ENCODE results near the gene AKT3.

AKT3 gene

GRCh38 chr1:243501002-243501401 is 349.0 kb downstream of the AKT3 start:
- Histone ChIP-seq H3K4me2 (ENCODE audit: low read length) (no peak overlapping the region), H3K27ac (ENCODE audit: low read depth, low read length) (no peak overlapping the region), H3K79me2 (ENCODE audit: control insufficient read depth, insufficient read depth, low read length, poor library complexity) (no peaks in the 10 kb centered on the region), H4K12ac (ENCODE audit: low read depth, low read length) (no peak overlapping the region), H3K9me3 (ENCODE audit: insufficient read depth, low read depth, low read length) (no peaks in the 10 kb centered on the region), H3K14ac (ENCODE audit: low read length) (no peak overlapping the region), H3K23ac (ENCODE audit: low read length) (no peak overlapping the region), H3K4ac (ENCODE audit: low read depth, low read length) (no peak overlapping the region), H3K4me1 (ENCODE audit: control insufficient read depth in 1 of 2, insufficient read depth in 2 of 2, low read length in 2 of 2) (peaks cover 3 to 6% of the 10 kb centered on the region in 2 experiments), H3K36me3 (ENCODE audit: control insufficient read depth in 1 of 2, insufficient read depth in 2 of 2, low read length in 2 of 2) (peaks cover 0 to 6% of the 10 kb centered on the region in 2 experiments), H2AFZ (ENCODE audit: insufficient read depth, low read length, poor library complexity) (no peak overlapping the region), H4K8ac (ENCODE audit: low read depth, low read length) (no peak overlapping the region), H3K79me1 (ENCODE audit: low read length) (no peaks in the 10 kb centered on the region), H2BK12ac (ENCODE audit: low read length) (no peak overlapping the region), H2BK120ac (ENCODE audit: insufficient read depth, low read length, poor library complexity) (no peak overlapping the region), H2AK5ac (ENCODE audit: low read length) (no peak overlapping the region), H2BK5ac (ENCODE audit: low read depth, low read length, poor library complexity) (no peak overlapping the region), H3K27me3 (ENCODE audit: insufficient read depth, low read length) (no peaks in the 10 kb centered on the region), H3K9ac (ENCODE audit: low read length) (no peak overlapping the region), H3K18ac (ENCODE audit: low read length) (no peak overlapping the region), H4K91ac (ENCODE audit: low read depth, low read length) (no peak overlapping the region), H3K4me3 (ENCODE audit: low read depth, low read length) (no peak overlapping the region)
- WGBS (ENCODE audit: extremely low coverage, insufficient coverage, insufficient read length), result no CpG with 5 or more reads among the region's 5 CpGs
- no peak for DNase-seq

- no peaks in the 10 kb centered on the region for H3K9me3 ChIP-seq (ENCODE audit: insufficient read depth, low read depth, low read length)
Observed at GRCh38 chr1:243500512-243500911, 349.5 kb downstream of the AKT3 start.

GRCh38 chr1:243499711-243500110 is 350.3 kb downstream of the AKT3 start:
- Histone ChIP-seq H3K4me3 (ENCODE audit: low read depth, low read length) (peak overlapping the region; percentile 8), H3K79me1 (ENCODE audit: low read length) (no peaks in the 10 kb centered on the region), H3K4ac (ENCODE audit: low read depth, low read length) (no peak overlapping the region), H3K79me2 (ENCODE audit: control insufficient read depth, insufficient read depth, low read length, poor library complexity) (no peaks in the 10 kb centered on the region), H3K27ac (ENCODE audit: low read depth, low read length) (no peak overlapping the region), H2AFZ (ENCODE audit: insufficient read depth, low read length, poor library complexity) (no peak overlapping the region), H3K23ac (ENCODE audit: low read length) (no peak overlapping the region), H3K4me1 (ENCODE audit: control insufficient read depth in 1 of 2, insufficient read depth in 2 of 2, low read length in 2 of 2) (peaks cover 3 to 6% of the 10 kb centered on the region in 2 experiments), H3K9me3 (ENCODE audit: insufficient read depth, low read depth, low read length) (no peaks in the 10 kb centered on the region), H3K27me3 (ENCODE audit: insufficient read depth, low read length) (no peaks in the 10 kb centered on the region), H3K36me3 (ENCODE audit: control insufficient read depth in 1 of 2, insufficient read depth in 2 of 2, low read length in 2 of 2) (peaks cover 4 to 7% of the 10 kb centered on the region in 2 experiments), H2BK5ac (ENCODE audit: low read depth, low read length, poor library complexity) (no peak overlapping the region), H4K8ac (ENCODE audit: low read depth, low read length) (no peak overlapping the region), H2BK120ac (ENCODE audit: insufficient read depth, low read length, poor library complexity) (no peak overlapping the region), H3K18ac (ENCODE audit: low read length) (no peak overlapping the region), H3K14ac (ENCODE audit: low read length) (no peak overlapping the region), H4K91ac (ENCODE audit: low read depth, low read length) (no peak overlapping the region), H3K4me2 (ENCODE audit: low read length) (no peak overlapping the region), H2AK5ac (ENCODE audit: low read length) (no peak overlapping the region), H2BK12ac (ENCODE audit: low read length) (no peak overlapping the region), H4K12ac (ENCODE audit: low read depth, low read length) (no peak overlapping the region), H3K9ac (ENCODE audit: low read length) (no peak overlapping the region)
- WGBS (ENCODE audit: extremely low coverage, insufficient coverage, insufficient read length), result no CpG with 5 or more reads among the region's 10 CpGs
- no peak for DNase-seq

More at GRCh38 chr1:243500512-243500911, 349.5 kb downstream of the AKT3 start:
- Histone ChIP-seq H3K4me3 (ENCODE audit: low read depth, low read length) (no peak overlapping the region), H2BK120ac (ENCODE audit: insufficient read depth, low read length, poor library complexity) (no peak overlapping the region), H4K91ac (ENCODE audit: low read depth, low read length) (no peak overlapping the region), H2BK5ac (ENCODE audit: low read depth, low read length, poor library complexity) (no peak overlapping the region), H3K27ac (ENCODE audit: low read depth, low read length) (no peak overlapping the region), H3K4me1 (ENCODE audit: control insufficient read depth in 1 of 2, insufficient read depth in 2 of 2, low read length in 2 of 2) (peaks cover 3 to 6% of the 10 kb centered on the region in 2 experiments), H3K14ac (ENCODE audit: low read length) (no peak overlapping the region), H3K9ac (ENCODE audit: low read length) (no peak overlapping the region), H3K4me2 (ENCODE audit: low read length) (no peak overlapping the region), H4K12ac (ENCODE audit: low read depth, low read length) (no peak overlapping the region), H3K79me1 (ENCODE audit: low read length) (no peaks in the 10 kb centered on the region), H2AK5ac (ENCODE audit: low read length) (no peak overlapping the region), H2AFZ (ENCODE audit: insufficient read depth, low read length, poor library complexity) (no peak overlapping the region), H2BK12ac (ENCODE audit: low read length) (no peak overlapping the region), H3K18ac (ENCODE audit: low read length) (no peak overlapping the region), H3K27me3 (ENCODE audit: insufficient read depth, low read length) (no peaks in the 10 kb centered on the region), H3K23ac (ENCODE audit: low read length) (no peak overlapping the region), H3K79me2 (ENCODE audit: control insufficient read depth, insufficient read depth, low read length, poor library complexity) (no peaks in the 10 kb centered on the region), H4K8ac (ENCODE audit: low read depth, low read length) (no peak overlapping the region), H3K4ac (ENCODE audit: low read depth, low read length) (no peak overlapping the region), H3K36me3 (ENCODE audit: control insufficient read depth in 1 of 2, insufficient read depth in 2 of 2, low read length in 2 of 2) (peaks cover under 1 to 7% of the 10 kb centered on the region in 2 experiments)
- no CpG with 5 or more reads among the region's 5 CpGs for WGBS (ENCODE audit: extremely low coverage, insufficient coverage, insufficient read length)
- DNase-seq, result no peak

- H2AFZ ChIP-seq (ENCODE audit: insufficient read depth, low read length, poor library complexity), result no peak overlapping the region
- no peak overlapping the region for H3K9ac ChIP-seq (ENCODE audit: low read length)
- H3K4me2 ChIP-seq (ENCODE audit: low read length), result no peak overlapping the region
- no peak overlapping the region for H3K14ac ChIP-seq (ENCODE audit: low read length)
- H3K79me1 ChIP-seq (ENCODE audit: low read length), result no peaks in the 10 kb centered on the region
- no peak overlapping the region for H3K4me3 ChIP-seq (ENCODE audit: low read depth, low read length)
- H4K8ac ChIP-seq (ENCODE audit: low read depth, low read length), result no peak overlapping the region
- H4K12ac ChIP-seq (ENCODE audit: low read depth, low read length), result no peak overlapping the region
- H2AK5ac ChIP-seq (ENCODE audit: low read length), result no peak overlapping the region
- H3K9me3 ChIP-seq (ENCODE audit: insufficient read depth, low read depth, low read length), result no peaks in the 10 kb centered on the region
- H3K18ac ChIP-seq (ENCODE audit: low read length), result no peak overlapping the region
- no CpG with 5 or more reads among the region's 4 CpGs for WGBS (ENCODE audit: extremely low coverage, insufficient coverage, insufficient read length)
- H3K79me2 ChIP-seq (ENCODE audit: control insufficient read depth, insufficient read depth, low read length, poor library complexity), result no peaks in the 10 kb centered on the region
- no peak overlapping the region for H3K4ac ChIP-seq (ENCODE audit: low read depth, low read length)
- H3K36me3 ChIP-seq (ENCODE audit: control insufficient read depth in 1 of 2, insufficient read depth in 2 of 2, low read length in 2 of 2), result peaks cover 4 to 7% of the 10 kb centered on the region in 2 experiments
- peaks cover 3 to 6% of the 10 kb centered on the region in 2 experiments for H3K4me1 ChIP-seq (ENCODE audit: control insufficient read depth in 1 of 2, insufficient read depth in 2 of 2, low read length in 2 of 2)
- H2BK5ac ChIP-seq (ENCODE audit: low read depth, low read length, poor library complexity), result no peak overlapping the region
- H4K91ac ChIP-seq (ENCODE audit: low read depth, low read length), result no peak overlapping the region
- no peak overlapping the region for H3K27ac ChIP-seq (ENCODE audit: low read depth, low read length)
- no peaks in the 10 kb centered on the region for H3K27me3 ChIP-seq (ENCODE audit: insufficient read depth, low read length)
- DNase-seq, result no peak
- no peak overlapping the region for H2BK120ac ChIP-seq (ENCODE audit: insufficient read depth, low read length, poor library complexity)
- no peak overlapping the region for H2BK12ac ChIP-seq (ENCODE audit: low read length)
- no peak overlapping the region for H3K23ac ChIP-seq (ENCODE audit: low read length)
Observed at GRCh38 chr1:243499248-243499647, 350.8 kb downstream of the AKT3 start.
